Measurements from ENCODE around the gene ASB1.
A peak's percentile ranks its signal among the peaks of the same experiment; 100 is the strongest.

The ASB1 gene

GRCh38 chr2:238440767-238441166 is 14.0 kb downstream of the ASB1 start:
- TF ChIP-seq POLR2AphosphoS5 (IDR thresholded peaks at IDR 0.05; ENCODE audit: low read depth, low read length) (no peak), TAF1 (IDR thresholded peaks at IDR 0.05; ENCODE audit: borderline replicate concordance, insufficient read depth, low read length) (no peak), SIN3A (IDR thresholded peaks at IDR 0.05; ENCODE audit: borderline replicate concordance, insufficient read depth, low read length) (no peak), REST (IDR thresholded peaks at IDR 0.05; ENCODE audit: insufficient read depth in 1 of 2, low read depth in 2 of 2, low read length in 2 of 2) (no peak), FOXP2 (optimal IDR thresholded peaks at IDR 0.05; ENCODE audit: borderline replicate concordance, extremely low read depth, extremely low read length, insufficient read depth) (no peak)

GRCh38 chr2:238441262-238442114 is 14.8 kb downstream of the ASB1 start:
- TF ChIP-seq POLR2AphosphoS5 (IDR thresholded peaks at IDR 0.05; ENCODE audit: low read depth, low read length), result no peak; the same call in 1 of the 2 replicates
- TF ChIP-seq FOXP2 (optimal IDR thresholded peaks at IDR 0.05; ENCODE audit: borderline replicate concordance, extremely low read depth, extremely low read length, insufficient read depth), result peak; percentile 95
- TF ChIP-seq REST (IDR thresholded peaks at IDR 0.05; ENCODE audit: insufficient read depth in 1 of 2, low read depth in 2 of 2, low read length in 2 of 2), result no peak
- TF ChIP-seq TAF1 (IDR thresholded peaks at IDR 0.05; ENCODE audit: borderline replicate concordance, insufficient read depth, low read length), result peak; percentile 41; the same call in 1 of the 2 replicates
- TF ChIP-seq SIN3A (IDR thresholded peaks at IDR 0.05; ENCODE audit: borderline replicate concordance, insufficient read depth, low read length), result peak; percentile 98

- TF ChIP-seq SIN3A (IDR thresholded peaks at IDR 0.05; ENCODE audit: borderline replicate concordance, insufficient read depth, low read length) (no peak), FOXP2 (optimal IDR thresholded peaks at IDR 0.05; ENCODE audit: borderline replicate concordance, extremely low read depth, extremely low read length, insufficient read depth) (no peak), TAF1 (IDR thresholded peaks at IDR 0.05; ENCODE audit: borderline replicate concordance, insufficient read depth, low read length) (no peak), POLR2AphosphoS5 (IDR thresholded peaks at IDR 0.05; ENCODE audit: low read depth, low read length) (no peak), REST (IDR thresholded peaks at IDR 0.05; ENCODE audit: insufficient read depth in 1 of 2, low read depth in 2 of 2, low read length in 2 of 2) (no peak)
Observed at GRCh38 chr2:238444242-238444641, 17.5 kb downstream of the ASB1 start.

- TF ChIP-seq FOXP2 (optimal IDR thresholded peaks at IDR 0.05; ENCODE audit: borderline replicate concordance, extremely low read depth, extremely low read length, insufficient read depth) (no peak), SIN3A (IDR thresholded peaks at IDR 0.05; ENCODE audit: borderline replicate concordance, insufficient read depth, low read length) (no peak), REST (IDR thresholded peaks at IDR 0.05; ENCODE audit: insufficient read depth in 1 of 2, low read depth in 2 of 2, low read length in 2 of 2) (no peak), POLR2AphosphoS5 (IDR thresholded peaks at IDR 0.05; ENCODE audit: low read depth, low read length) (no peak), TAF1 (IDR thresholded peaks at IDR 0.05; ENCODE audit: borderline replicate concordance, insufficient read depth, low read length) (no peak)
Observed at GRCh38 chr2:238445409-238446190, 18.9 kb downstream of the ASB1 start.
